Lower leg skin (tissue), 3 donors: ENCODE data around the gene PHLDA2.

ENCODE experiments used
- POLR2A ChIP-seq, 2 donors: fragments of 450-650 bp; IDR thresholded peaks; one replicate each; pipeline ENCODE4 v1.6.1; 2016 to 2017; ENCODE audit warnings: antibody characterized with exemption in 2 of 2, mild to moderate bottlenecking in 1 of 2, moderate library complexity in 1 of 2
- TF ChIP-seq, protein P1 (sequence below), 3 donors: fragments of 450-650 bp; IDR thresholded peaks; one replicate each; pipeline ENCODE4 v1.5.1; 2016; ENCODE audit warnings: antibody characterized with exemption in 3 of 3, mild to moderate bottlenecking in 3 of 3, moderate library complexity in 2 of 3

DNA sequence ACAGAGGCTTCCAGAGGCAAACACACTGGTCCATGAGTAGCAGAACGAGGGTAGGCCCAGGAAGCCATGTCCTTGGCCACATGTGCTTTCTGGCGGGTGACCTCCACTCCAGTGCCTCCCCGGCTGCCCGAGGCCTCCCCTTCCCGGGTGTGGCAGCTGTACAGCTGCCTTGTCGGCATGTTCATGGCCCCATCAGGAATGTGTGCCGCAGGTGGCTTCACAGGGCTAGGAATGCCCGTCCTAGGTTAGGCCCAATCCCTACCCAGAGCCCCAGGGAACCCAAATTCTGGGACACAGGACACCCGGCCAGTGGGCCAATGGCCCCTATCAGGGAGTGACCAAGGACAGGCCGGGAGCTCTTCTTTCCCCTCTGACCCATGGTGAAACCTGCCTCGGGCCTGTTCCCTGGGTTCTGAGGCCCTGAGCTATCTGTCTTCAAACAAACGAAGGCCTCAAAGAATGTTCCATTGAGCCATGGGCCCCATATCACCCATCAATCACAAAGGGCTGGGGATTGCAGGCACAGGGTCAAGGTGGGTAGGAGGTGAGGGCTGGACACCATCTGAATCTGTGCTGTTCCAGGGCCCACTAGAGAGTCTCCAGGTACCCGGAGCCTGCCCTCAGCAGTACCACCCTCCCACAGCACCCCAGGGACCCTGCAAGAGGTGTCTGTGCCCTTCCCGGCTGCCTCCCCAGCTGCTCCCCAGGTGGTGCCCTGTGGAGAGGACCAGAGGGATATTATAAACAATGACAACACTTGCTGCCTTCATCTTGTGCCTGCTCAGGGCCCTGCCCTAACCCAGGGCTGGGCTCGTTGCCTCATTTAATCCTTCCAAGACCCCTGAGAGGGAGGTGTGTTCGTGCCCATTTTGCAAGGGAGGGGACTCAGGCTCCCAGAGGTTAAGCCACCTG, 39.6 kb downstream of the PHLDA2 start:
- TF ChIP-seq, protein P1, sequence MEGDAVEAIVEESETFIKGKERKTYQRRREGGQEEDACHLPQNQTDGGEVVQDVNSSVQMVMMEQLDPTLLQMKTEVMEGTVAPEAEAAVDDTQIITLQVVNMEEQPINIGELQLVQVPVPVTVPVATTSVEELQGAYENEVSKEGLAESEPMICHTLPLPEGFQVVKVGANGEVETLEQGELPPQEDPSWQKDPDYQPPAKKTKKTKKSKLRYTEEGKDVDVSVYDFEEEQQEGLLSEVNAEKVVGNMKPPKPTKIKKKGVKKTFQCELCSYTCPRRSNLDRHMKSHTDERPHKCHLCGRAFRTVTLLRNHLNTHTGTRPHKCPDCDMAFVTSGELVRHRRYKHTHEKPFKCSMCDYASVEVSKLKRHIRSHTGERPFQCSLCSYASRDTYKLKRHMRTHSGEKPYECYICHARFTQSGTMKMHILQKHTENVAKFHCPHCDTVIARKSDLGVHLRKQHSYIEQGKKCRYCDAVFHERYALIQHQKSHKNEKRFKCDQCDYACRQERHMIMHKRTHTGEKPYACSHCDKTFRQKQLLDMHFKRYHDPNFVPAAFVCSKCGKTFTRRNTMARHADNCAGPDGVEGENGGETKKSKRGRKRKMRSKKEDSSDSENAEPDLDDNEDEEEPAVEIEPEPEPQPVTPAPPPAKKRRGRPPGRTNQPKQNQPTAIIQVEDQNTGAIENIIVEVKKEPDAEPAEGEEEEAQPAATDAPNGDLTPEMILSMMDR (IDR thresholded peaks at IDR 0.05), result no peak
- no peak for TF ChIP-seq POLR2A (IDR thresholded peaks at IDR 0.05)
